ENCODE results near the gene IGF2R.

- no peak for TF ChIP-seq CTCF (IDR thresholded peaks at IDR 0.05; ENCODE audit: borderline replicate concordance, extremely low read depth, low read length, poor library complexity, severe bottlenecking)
- TF ChIP-seq EZH2 (IDR thresholded peaks at IDR 0.05; ENCODE audit: borderline replicate concordance, low read depth, low read length, severe bottlenecking), result no peak
Measured at GRCh38 chr6:160124605-160125004, 155.7 kb downstream of the IGF2R start.
